ENCODE measurements around the gene UNC5CL.

DNA sequence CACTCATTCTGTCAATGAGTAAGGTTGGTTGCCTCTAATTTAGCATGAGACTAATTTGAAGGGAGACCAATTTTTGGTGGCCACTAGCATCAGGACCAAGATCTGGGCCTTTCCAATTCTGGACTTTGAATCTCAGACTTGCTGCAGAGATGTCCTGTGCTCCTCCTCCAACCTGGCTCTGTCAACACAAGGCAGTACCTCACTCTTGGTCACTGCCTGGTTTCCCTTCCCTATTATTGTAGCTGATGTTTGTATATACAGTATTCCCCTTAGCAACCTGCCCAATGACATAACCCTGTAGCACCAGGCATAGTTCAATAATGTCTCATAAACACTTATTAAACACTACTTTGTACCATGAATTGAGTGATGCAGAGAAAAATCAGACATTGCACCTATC lies 50.4 kb downstream of the UNC5CL start:
- TF ChIP-seq, protein P1, sequence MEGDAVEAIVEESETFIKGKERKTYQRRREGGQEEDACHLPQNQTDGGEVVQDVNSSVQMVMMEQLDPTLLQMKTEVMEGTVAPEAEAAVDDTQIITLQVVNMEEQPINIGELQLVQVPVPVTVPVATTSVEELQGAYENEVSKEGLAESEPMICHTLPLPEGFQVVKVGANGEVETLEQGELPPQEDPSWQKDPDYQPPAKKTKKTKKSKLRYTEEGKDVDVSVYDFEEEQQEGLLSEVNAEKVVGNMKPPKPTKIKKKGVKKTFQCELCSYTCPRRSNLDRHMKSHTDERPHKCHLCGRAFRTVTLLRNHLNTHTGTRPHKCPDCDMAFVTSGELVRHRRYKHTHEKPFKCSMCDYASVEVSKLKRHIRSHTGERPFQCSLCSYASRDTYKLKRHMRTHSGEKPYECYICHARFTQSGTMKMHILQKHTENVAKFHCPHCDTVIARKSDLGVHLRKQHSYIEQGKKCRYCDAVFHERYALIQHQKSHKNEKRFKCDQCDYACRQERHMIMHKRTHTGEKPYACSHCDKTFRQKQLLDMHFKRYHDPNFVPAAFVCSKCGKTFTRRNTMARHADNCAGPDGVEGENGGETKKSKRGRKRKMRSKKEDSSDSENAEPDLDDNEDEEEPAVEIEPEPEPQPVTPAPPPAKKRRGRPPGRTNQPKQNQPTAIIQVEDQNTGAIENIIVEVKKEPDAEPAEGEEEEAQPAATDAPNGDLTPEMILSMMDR (IDR thresholded peaks at IDR 0.05) = no peak
- TF ChIP-seq POLR2A (IDR thresholded peaks at IDR 0.05) (no peak), POLR2AphosphoS5 (IDR thresholded peaks at IDR 0.05) (no peak)
